Measurements from ENCODE around the gene EXD3. TPM values are rescaled to one million over a fixed set of nuclear protein-coding genes. Genes with fewer than 3 reads are reported as not detected.

The EXD3 gene
- total and polyA plus RNA-seq, 2 of the 13 experiments (the other 11 are each of a cell fraction or from before 2014, with no cell fraction given): 2.7 to 4.8 TPM

DNA sequence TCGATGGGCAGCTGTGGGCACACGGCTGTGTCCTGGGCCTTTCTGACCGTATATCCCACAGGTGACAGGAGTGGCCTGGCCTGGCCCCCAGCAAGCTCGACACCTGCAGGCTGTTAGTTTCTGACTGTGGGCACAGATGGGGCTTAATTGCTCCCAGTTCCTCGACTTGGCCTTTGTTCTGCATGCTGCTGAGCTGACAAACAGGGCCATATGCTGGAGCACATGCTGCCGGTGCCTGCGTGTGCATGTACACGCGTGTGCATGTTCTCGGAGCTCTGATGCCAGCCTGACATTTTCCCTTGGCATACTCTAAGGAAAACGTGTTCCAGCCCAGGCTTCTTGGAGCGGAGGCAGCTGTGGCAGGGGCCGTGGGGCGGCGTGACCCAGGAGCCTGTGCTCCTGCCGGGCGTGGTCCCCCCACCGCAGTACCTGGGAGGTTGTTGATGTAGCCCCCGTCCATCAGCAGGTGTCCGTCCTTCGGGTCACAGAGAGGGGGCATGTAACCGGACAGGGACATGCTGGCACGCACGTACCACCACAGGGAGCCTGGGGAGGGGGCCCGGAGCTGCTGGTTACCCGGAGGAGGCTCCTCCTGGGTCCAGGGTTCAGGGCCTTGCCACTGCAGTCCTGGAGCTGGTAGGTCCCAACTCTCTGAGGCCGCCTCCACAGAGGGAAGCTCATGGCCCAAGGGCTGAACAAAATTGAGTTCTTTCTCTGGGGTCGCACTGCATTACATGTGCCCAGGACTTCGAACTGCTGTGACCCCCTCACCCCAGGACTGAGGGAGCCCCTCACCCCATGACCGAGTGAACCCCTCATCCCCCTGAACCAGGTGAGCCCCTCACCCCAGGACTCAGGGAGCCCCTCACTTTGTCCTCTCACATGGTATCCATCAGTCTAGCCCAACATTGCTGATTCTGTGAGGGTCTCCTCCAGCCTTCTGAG is 40.3 kb upstream of the EXD3 start (continued):
- TF ChIP-seq, protein P1, sequence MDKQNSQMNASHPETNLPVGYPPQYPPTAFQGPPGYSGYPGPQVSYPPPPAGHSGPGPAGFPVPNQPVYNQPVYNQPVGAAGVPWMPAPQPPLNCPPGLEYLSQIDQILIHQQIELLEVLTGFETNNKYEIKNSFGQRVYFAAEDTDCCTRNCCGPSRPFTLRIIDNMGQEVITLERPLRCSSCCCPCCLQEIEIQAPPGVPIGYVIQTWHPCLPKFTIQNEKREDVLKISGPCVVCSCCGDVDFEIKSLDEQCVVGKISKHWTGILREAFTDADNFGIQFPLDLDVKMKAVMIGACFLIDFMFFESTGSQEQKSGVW (CRISPR knock-in tag; IDR thresholded peaks at IDR 0.05; ENCODE audit: borderline replicate concordance): 0 out of 2 replicates have a peak, but pooled peaks have one; percentile 70
- TF ChIP-seq ETV5 (CRISPR knock-in tag; IDR thresholded peaks at IDR 0.05; ENCODE audit: borderline replicate concordance) (peak; percentile 59; the same call in 1 of the 2 replicates), MEIS2 (CRISPR knock-in tag; IDR thresholded peaks at IDR 0.05) (peak; percentile 78), ZNF124 (CRISPR knock-in tag; IDR thresholded peaks at IDR 0.05) (peak; percentile 66; the same call in 1 of the 2 replicates), MYC (CRISPR knock-in tag; IDR thresholded peaks at IDR 0.05; ENCODE audit: borderline replicate concordance) (peak; percentile 69; the same call in 1 of the 2 replicates), HOXA3 (CRISPR knock-in tag; IDR thresholded peaks at IDR 0.05) (peak; percentile 65), ERF (CRISPR knock-in tag; IDR thresholded peaks at IDR 0.05) (peak; percentile 40; the same call in 1 of the 2 replicates), ZNF776 (CRISPR knock-in tag; IDR thresholded peaks at IDR 0.05) (0 out of 2 replicates have a peak, but pooled peaks have one; percentile 58), FOXC1 (CRISPR knock-in tag; IDR thresholded peaks at IDR 0.05; ENCODE audit: borderline replicate concordance) (no peak), ZNF660 (CRISPR knock-in tag; IDR thresholded peaks at IDR 0.05; ENCODE audit: borderline replicate concordance, low read depth) (no peak)
- TF ChIP-seq, protein P2, sequence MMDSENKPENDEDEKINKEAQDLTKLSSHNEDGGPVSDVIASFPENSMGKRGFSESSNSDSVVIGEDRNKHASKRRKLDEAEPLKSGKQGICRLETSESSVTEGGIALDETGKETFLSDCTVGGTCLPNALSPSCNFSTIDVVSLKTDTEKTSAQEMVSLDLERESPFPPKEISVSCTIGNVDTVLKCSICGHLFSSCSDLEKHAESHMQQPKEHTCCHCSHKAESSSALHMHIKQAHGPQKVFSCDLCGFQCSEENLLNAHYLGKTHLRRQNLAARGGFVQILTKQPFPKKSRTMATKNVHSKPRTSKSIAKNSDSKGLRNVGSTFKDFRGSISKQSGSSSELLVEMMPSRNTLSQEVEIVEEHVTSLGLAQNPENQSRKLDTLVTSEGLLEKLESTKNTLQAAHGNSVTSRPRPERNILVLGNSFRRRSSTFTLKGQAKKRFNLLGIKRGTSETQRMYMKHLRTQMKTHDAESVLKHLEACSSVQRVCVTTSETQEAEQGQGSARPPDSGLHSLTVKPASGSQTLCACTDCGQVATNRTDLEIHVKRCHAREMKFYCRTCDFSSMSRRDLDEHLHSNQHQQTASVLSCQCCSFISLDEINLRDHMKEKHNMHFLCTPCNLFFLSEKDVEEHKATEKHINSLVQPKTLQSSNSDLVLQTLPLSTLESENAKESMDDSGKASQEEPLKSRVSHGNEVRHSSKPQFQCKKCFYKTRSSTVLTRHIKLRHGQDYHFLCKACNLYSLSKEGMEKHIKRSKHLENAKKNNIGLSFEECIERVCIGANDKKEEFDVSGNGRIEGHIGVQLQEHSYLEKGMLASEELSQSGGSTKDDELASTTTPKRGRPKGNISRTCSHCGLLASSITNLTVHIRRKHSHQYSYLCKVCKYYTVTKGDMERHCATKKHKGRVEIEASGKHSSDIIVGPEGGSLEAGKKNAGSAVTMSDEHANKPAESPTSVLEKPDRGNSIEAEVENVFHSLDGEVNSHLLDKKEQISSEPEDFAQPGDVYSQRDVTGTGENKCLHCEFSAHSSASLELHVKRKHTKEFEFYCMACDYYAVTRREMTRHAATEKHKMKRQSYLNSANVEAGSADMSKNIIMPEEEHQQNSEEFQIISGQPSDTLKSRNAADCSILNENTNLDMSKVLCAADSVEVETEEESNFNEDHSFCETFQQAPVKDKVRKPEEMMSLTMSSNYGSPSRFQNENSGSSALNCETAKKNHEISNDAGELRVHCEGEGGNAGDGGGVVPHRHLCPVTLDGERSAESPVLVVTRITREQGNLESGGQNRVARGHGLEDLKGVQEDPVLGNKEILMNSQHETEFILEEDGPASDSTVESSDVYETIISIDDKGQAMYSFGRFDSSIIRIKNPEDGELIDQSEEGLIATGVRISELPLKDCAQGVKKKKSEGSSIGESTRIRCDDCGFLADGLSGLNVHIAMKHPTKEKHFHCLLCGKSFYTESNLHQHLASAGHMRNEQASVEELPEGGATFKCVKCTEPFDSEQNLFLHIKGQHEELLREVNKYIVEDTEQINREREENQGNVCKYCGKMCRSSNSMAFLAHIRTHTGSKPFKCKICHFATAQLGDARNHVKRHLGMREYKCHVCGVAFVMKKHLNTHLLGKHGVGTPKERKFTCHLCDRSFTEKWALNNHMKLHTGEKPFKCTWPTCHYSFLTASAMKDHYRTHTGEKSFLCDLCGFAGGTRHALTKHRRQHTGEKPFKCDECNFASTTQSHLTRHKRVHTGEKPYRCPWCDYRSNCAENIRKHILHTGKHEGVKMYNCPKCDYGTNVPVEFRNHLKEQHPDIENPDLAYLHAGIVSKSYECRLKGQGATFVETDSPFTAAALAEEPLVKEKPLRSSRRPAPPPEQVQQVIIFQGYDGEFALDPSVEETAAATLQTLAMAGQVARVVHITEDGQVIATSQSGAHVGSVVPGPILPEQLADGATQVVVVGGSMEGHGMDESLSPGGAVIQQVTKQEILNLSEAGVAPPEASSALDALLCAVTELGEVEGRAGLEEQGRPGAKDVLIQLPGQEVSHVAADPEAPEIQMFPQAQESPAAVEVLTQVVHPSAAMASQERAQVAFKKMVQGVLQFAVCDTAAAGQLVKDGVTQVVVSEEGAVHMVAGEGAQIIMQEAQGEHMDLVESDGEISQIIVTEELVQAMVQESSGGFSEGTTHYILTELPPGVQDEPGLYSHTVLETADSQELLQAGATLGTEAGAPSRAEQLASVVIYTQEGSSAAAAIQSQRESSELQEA (CRISPR knock-in tag; IDR thresholded peaks at IDR 0.05; ENCODE audit: not compliant biosample characterization): peak; percentile 27
- TF ChIP-seq, protein P3, sequence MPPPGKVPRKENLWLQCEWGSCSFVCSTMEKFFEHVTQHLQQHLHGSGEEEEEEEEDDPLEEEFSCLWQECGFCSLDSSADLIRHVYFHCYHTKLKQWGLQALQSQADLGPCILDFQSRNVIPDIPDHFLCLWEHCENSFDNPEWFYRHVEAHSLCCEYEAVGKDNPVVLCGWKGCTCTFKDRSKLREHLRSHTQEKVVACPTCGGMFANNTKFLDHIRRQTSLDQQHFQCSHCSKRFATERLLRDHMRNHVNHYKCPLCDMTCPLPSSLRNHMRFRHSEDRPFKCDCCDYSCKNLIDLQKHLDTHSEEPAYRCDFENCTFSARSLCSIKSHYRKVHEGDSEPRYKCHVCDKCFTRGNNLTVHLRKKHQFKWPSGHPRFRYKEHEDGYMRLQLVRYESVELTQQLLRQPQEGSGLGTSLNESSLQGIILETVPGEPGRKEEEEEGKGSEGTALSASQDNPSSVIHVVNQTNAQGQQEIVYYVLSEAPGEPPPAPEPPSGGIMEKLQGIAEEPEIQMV (CRISPR knock-in tag; IDR thresholded peaks at IDR 0.05; ENCODE audit: low read depth): peak; percentile 84; the same call in 1 of the 2 replicates
- TF ChIP-seq, protein P4, sequence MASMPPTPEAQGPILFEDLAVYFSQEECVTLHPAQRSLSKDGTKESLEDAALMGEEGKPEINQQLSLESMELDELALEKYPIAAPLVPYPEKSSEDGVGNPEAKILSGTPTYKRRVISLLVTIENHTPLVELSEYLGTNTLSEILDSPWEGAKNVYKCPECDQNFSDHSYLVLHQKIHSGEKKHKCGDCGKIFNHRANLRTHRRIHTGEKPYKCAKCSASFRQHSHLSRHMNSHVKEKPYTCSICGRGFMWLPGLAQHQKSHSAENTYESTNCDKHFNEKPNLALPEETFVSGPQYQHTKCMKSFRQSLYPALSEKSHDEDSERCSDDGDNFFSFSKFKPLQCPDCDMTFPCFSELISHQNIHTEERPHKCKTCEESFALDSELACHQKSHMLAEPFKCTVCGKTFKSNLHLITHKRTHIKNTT (CRISPR knock-in tag; IDR thresholded peaks at IDR 0.05): no peak
- TF ChIP-seq, protein P5, sequence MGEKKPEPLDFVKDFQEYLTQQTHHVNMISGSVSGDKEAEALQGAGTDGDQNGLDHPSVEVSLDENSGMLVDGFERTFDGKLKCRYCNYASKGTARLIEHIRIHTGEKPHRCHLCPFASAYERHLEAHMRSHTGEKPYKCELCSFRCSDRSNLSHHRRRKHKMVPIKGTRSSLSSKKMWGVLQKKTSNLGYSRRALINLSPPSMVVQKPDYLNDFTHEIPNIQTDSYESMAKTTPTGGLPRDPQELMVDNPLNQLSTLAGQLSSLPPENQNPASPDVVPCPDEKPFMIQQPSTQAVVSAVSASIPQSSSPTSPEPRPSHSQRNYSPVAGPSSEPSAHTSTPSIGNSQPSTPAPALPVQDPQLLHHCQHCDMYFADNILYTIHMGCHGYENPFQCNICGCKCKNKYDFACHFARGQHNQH (CRISPR knock-in tag; IDR thresholded peaks at IDR 0.05): 0 out of 2 replicates have a peak, but pooled peaks have one; percentile 56
